ENCODE results near the gene MAML1. TPM values are rescaled to one million over a fixed set of nuclear protein-coding genes. Genes with fewer than 3 reads are reported as not detected.

MAML1 gene
- total RNA-seq, 1 donor from 2014 or later, result 59.1 TPM

GRCh38 chr5:179822444-179822990, 89.9 kb downstream of the MAML1 start:
- H3K4me3 Mint-ChIP-seq, result peak overlapping the region; percentile 98
- peaks cover 10% of the 10 kb centered on the region for H3K27me3 Mint-ChIP-seq (ENCODE audit: low read depth)
- DNase-seq (ENCODE audit: low read depth, low spot score), result no peak
- no peak overlapping the region for H3K27ac Mint-ChIP-seq (ENCODE audit: unreplicated experiment)
- peaks cover 8% of the 10 kb centered on the region for H3K36me3 Mint-ChIP-seq (ENCODE audit: low read depth)
- H3K4me1 Mint-ChIP-seq, result peaks cover 39% of the 10 kb centered on the region
- TF ChIP-seq CTCF (conservative IDR thresholded peaks at IDR 0.05), result no peak
- H3K9me3 Mint-ChIP-seq, result no peaks in the 10 kb centered on the region

DNA sequence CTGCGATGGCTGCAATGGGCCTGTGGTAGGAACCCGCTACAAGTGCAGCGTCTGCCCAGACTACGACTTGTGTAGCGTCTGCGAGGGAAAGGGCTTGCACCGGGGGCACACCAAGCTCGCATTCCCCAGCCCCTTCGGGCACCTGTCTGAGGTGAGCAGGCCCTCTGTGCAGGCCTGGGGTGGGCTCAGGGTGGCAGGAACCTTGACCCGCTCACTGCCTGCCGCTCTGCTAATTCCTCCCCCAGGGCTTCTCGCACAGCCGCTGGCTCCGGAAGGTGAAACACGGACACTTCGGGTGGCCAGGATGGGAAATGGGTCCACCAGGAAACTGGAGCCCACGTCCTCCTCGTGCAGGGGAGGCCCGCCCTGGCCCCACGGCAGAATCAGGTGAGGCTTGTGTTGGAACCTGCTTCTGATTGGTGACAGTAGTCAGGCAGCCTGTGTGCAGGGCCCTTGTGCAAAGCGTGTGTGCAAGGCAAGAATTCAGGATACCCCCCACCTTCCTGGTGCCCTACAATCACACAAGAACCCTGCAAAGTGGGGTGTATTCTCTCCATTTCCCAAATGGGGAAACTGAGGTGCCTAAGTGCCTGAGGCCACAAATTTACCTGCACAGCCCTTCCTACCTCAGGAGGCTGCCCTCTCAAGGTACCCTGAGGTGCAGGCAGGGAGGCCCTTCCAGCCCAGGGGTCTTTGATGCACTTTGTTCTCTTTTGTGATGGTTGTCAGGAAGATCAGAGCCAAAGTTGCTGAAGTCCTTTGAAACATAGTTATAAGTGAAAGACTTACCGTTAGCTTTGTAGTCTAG, 91.5 kb downstream of the MAML1 start:
- Mint-ChIP-seq H3K4me3 (peak overlapping the region; percentile 59), H3K9me3 (no peaks in the 10 kb centered on the region), H3K36me3 (ENCODE audit: low read depth) (peaks cover 21% of the 10 kb centered on the region), H3K27me3 (ENCODE audit: low read depth) (peaks cover 5% of the 10 kb centered on the region), H3K4me1 (peaks cover 34% of the 10 kb centered on the region), H3K27ac (ENCODE audit: unreplicated experiment) (no peak overlapping the region)
- no peak for TF ChIP-seq CTCF (conservative IDR thresholded peaks at IDR 0.05)
- no peak for DNase-seq (ENCODE audit: low read depth, low spot score)

DNA sequence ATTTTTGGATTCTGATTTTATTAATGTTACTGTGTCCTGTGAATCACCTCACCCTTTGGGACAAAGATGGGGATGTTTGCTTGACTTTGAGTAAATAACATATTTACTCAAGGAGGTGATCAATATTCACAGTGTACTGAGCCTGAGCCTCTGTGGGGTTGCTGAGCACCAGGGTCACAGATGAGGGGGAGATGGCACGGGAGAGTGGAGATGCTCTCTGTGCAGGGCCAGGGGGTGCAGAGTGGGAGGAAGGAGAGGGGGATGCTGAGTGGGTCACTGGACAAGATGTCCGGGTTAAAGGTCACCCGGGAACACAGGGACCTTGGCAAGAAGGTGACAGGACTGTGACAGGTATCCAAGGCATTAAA, 92.1 kb downstream of the MAML1 start:
- H3K27me3 Mint-ChIP-seq (ENCODE audit: low read depth), result peaks cover 5% of the 10 kb centered on the region
- peaks cover 37% of the 10 kb centered on the region for H3K4me1 Mint-ChIP-seq
- peaks cover 27% of the 10 kb centered on the region for H3K36me3 Mint-ChIP-seq (ENCODE audit: low read depth)
- no peak for DNase-seq (ENCODE audit: low read depth, low spot score)
- no peak overlapping the region for H3K27ac Mint-ChIP-seq (ENCODE audit: unreplicated experiment)
- H3K4me3 Mint-ChIP-seq, result peak overlapping the region; percentile 59
- no peak for TF ChIP-seq CTCF (conservative IDR thresholded peaks at IDR 0.05)
- no peaks in the 10 kb centered on the region for H3K9me3 Mint-ChIP-seq

DNA sequence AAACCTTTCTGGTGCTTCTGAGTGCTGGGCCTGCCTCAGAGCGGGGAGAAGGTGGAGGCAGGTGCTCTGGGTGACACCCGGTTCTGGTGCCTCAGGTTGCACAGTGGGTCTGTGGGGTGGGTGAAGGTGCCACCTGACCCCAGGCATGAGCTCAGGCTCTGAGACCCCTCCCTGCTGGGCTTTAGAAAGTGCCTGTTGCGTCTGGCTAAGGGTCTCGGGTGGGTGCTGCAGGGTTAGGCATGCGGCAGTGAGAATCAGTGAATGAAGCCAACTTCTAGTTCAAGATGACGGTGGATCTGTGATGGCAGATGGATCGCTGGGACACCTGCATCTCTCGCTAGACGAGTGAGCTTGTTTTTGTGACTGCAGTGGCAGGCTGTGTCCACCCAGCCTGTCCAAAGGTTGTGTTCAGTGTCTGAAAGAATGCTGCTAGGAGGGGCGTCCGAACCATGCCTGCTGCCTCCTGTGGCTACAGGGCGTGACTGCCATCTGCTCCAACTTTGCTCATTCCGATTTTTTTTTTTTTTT, 93.1 kb downstream of the MAML1 start:
- H3K36me3 Mint-ChIP-seq (ENCODE audit: low read depth), result peaks cover 34% of the 10 kb centered on the region
- TF ChIP-seq CTCF (conservative IDR thresholded peaks at IDR 0.05), result peak; percentile 25
- H3K27me3 Mint-ChIP-seq (ENCODE audit: low read depth), result peaks cover 3% of the 10 kb centered on the region
- peaks cover 3% of the 10 kb centered on the region for H3K9me3 Mint-ChIP-seq
- H3K4me1 Mint-ChIP-seq, result peaks cover 31% of the 10 kb centered on the region
- DNase-seq (ENCODE audit: low read depth, low spot score), result no peak
- H3K27ac Mint-ChIP-seq (ENCODE audit: unreplicated experiment), result no peak overlapping the region
- H3K4me3 Mint-ChIP-seq, result no peak overlapping the region

Small RNAs within 50 kb of the gene (microRNA-seq; reads per million reads assigned to microRNA genes)
- gene MIR1229, result 37.9 reads per million, percentile 45 among the genes with 10 or more reads in this experiment

Other genes with a start within 250 kb of the MAML1 start
- gene RUFY1, start 182.3 kb upstream of the MAML1 start, total RNA-seq, result 54.9 and 59.1 TPM in 2 replicates
- 1,155 and 1,166 TPM in 2 replicates for gene HNRNPH1, start 109.2 kb upstream of the MAML1 start, total RNA-seq
- gene CBY3, start 51.8 kb upstream of the MAML1 start, total RNA-seq, result not detected in 2 replicates
- 652 and 682 TPM in 2 replicates for gene CANX, start 33.9 kb upstream of the MAML1 start, total RNA-seq
- 2.4 and 3.3 TPM in 2 replicates for gene LTC4S, start 61.2 kb downstream of the MAML1 start, total RNA-seq
- 120 and 124 TPM in 2 replicates for gene MGAT4B, start 74.0 kb downstream of the MAML1 start, total RNA-seq
- 67.6 and 69.5 TPM in 2 replicates for gene SQSTM1, start 88.1 kb downstream of the MAML1 start, total RNA-seq
- 40.9 and 42.2 TPM in 2 replicates for gene MRNIP, start 126.0 kb downstream of the MAML1 start, total RNA-seq
- gene TBC1D9B, start 175.1 kb downstream of the MAML1 start, total RNA-seq, result 101 and 107 TPM in 2 replicates